GM12878 (cell line): ENCODE results near the gene AK8. TPM values are rescaled to one million over a fixed set of nuclear protein-coding genes. Genes with fewer than 3 reads are reported as not detected.

Experiments used
- ATAC-seq: fragments of 200-7000 bp; cut with Tn5 transposase; 3 replicates; pipeline ENCODE4 v1.9.1; 2020; ENCODE audit warnings: mild to moderate bottlenecking, moderate library complexity
- BruUV-seq: library from RNA; stranded (reverse); fragments of 400-500 nt; replicated peaks from 2 replicates; lab custom pipeline; 2021; lab: Mats Ljungman, UMichigan
- CTCF ChIA-PET: fragments of 300-600 bp; sonication (Branson Sonifier 250); formaldehyde crosslinking; extraction: SDS; loops from one replicate; lab custom pipeline; 2021; ENCODE audit warnings: inconsistent platforms; lab: Yijun Ruan, JAX
- POLR2A ChIA-PET: fragments of 350-600 bp; formaldehyde crosslinking; extraction: SDS; loops from one replicate; lab custom pipeline; 2021; ENCODE audit warnings: inconsistent platforms; lab: Charles Lee
- RAD21 ChIA-PET: fragments of 300-600 bp; sonication (Branson Sonifier 250); formaldehyde crosslinking; loops from one replicate; lab custom pipeline; 2023; ENCODE audit warnings: antibody characterized with exemption; ENCODE audit not compliant: unreplicated experiment; lab: Charles Lee
- SMC1A ChIA-PET: fragments of 300-600 bp; sonication (Branson Sonifier 250); formaldehyde crosslinking; loops from one replicate; lab custom pipeline; 2023; ENCODE audit not compliant: unreplicated experiment, uncharacterized antibody; lab: Charles Lee
- DNase-seq: peaks from one replicate; pipeline ENCODE4 v3.0.0-alpha.2; 2011; ENCODE audit warnings: low read depth, low spot score
- FAIRE-seq: peaks from 3 replicates; lab custom pipeline; 2011; peaks lifted over from hg19 to GRCh38; lab: Jason Lieb, UNC
- H2AFZ ChIP-seq: 2 replicates; pipeline ENCODE4 v1.6.0; 2011; ENCODE audit warnings: low read depth, low read length, control low read depth; ENCODE audit not compliant: control insufficient read depth
- H3K27ac ChIP-seq: 2 replicates; pipeline ENCODE4 v1.5.1; 2011; ENCODE audit warnings: control low read depth; ENCODE audit not compliant: control insufficient read depth, insufficient read depth
- H3K27me3 ChIP-seq, 2 experiments: replicated peaks in 1 of 2; 2 replicates each; pipeline versions ENCODE4 v1.6.0 to v1.6.1; 2011; ENCODE audit warnings: low read length in 1 of 2; ENCODE audit not compliant: control insufficient read depth in 2 of 2, insufficient read depth in 2 of 2
- H3K36me3 ChIP-seq, 2 experiments: 2 replicates each; pipeline ENCODE4 v1.5.1; 2011; ENCODE audit warnings: low read length in 1 of 2; ENCODE audit not compliant: control insufficient read depth in 2 of 2, insufficient read depth in 2 of 2
- H3K4me1 ChIP-seq: 2 replicates; pipeline ENCODE4 v1.6.1; 2011; ENCODE audit warnings: mild to moderate bottlenecking, low read length, moderate library complexity, mixed read lengths; ENCODE audit not compliant: control insufficient read depth, insufficient read depth
- H3K4me2 ChIP-seq: 2 replicates; pipeline ENCODE4 v1.6.0; 2011; ENCODE audit warnings: control low read depth; ENCODE audit not compliant: control insufficient read depth, insufficient read depth
- H3K4me3 ChIP-seq: fragments of 200-600 bp; sonication (generic); 2 replicates; pipeline ENCODE4 v1.5.1; 2016
- H3K79me2 ChIP-seq: 2 replicates; pipeline ENCODE4 v1.6.0; 2011; ENCODE audit warnings: low read length; ENCODE audit not compliant: control insufficient read depth, insufficient read depth
- H3K9ac ChIP-seq: 2 replicates; pipeline ENCODE4 v1.8.0; 2011; ENCODE audit warnings: low read length, control low read depth, mixed read lengths; ENCODE audit not compliant: control insufficient read depth, insufficient read depth
- H3K9me3 ChIP-seq: replicated peaks from 3 replicates; pipeline ENCODE4 v1.5.1; 2011; ENCODE audit warnings: mild to moderate bottlenecking, low read length; ENCODE audit not compliant: control insufficient read depth, insufficient read depth
- H4K20me1 ChIP-seq: 2 replicates; pipeline ENCODE4 v1.6.0; 2011; ENCODE audit not compliant: control insufficient read depth, insufficient read depth
- BRCA1 ChIP-seq: IDR thresholded peaks from 2 replicates; pipeline ENCODE4 v1.6.1; 2011; ENCODE audit warnings: low read depth, low read length, improper control_type of control experiment
- CEBPZ ChIP-seq: fragments of 150-350 bp; IDR thresholded peaks from 2 replicates; pipeline ENCODE4 v1.6.1; 2016; ENCODE audit warnings: low read depth, low read length
- CREB1 ChIP-seq: IDR thresholded peaks from 2 replicates; pipeline ENCODE4 v1.6.1; 2012; ENCODE audit warnings: low read depth, mild to moderate bottlenecking, inconsistent platforms
- ESRRA ChIP-seq: IDR thresholded peaks from 2 replicates; pipeline ENCODE4 v1.6.1; 2012; ENCODE audit warnings: mild to moderate bottlenecking, low read length, improper control_type of control experiment
- IRF4 ChIP-seq: IDR thresholded peaks from 2 replicates; pipeline ENCODE4 v1.6.1; 2011; ENCODE audit warnings: low read depth, low read length
- KLF5 ChIP-seq: fragments of 450-650 bp; IDR thresholded peaks from 2 replicates; pipeline ENCODE4 v1.6.1; 2014; ENCODE audit warnings: mild to moderate bottlenecking; ENCODE audit not compliant: partially characterized antibody
- NFXL1 ChIP-seq: fragments of 450-650 bp; IDR thresholded peaks from 2 replicates; pipeline ENCODE4 v1.6.1; 2017; ENCODE audit warnings: antibody characterized with exemption, mild to moderate bottlenecking, borderline replicate concordance
- NRF1 ChIP-seq: conservative IDR thresholded peaks from 2 replicates; pipeline ENCODE4 v1.6.1; 2011; ENCODE audit warnings: mild to moderate bottlenecking, low read depth, low read length, improper control_type of control experiment
- POLR2AphosphoS5 ChIP-seq: IDR thresholded peaks from 2 replicates; pipeline ENCODE4 v1.6.1; 2011; ENCODE audit warnings: mild to moderate bottlenecking, low read length, inconsistent platforms
- RB1 ChIP-seq: fragments of 450-650 bp; formaldehyde crosslinking; IDR thresholded peaks from 2 replicates; pipeline ENCODE4 v1.6.1; 2017; ENCODE audit warnings: mild to moderate bottlenecking, borderline replicate concordance
- RFX5 ChIP-seq: IDR thresholded peaks from 2 replicates; pipeline ENCODE4 v1.6.1; 2011; ENCODE audit warnings: low read depth, low read length, improper control_type of control experiment
- SIN3A ChIP-seq: IDR thresholded peaks from 2 replicates; pipeline ENCODE4 v1.6.1; 2012; ENCODE audit warnings: low read depth, low read length, improper control_type of control experiment
- SREBF1 ChIP-seq: IDR thresholded peaks from 2 replicates; pipeline ENCODE4 v1.6.1; 2012; ENCODE audit warnings: mild to moderate bottlenecking, low read length
- SREBF2 ChIP-seq: IDR thresholded peaks from 2 replicates; pipeline ENCODE4 v1.6.1; 2012; ENCODE audit warnings: mild to moderate bottlenecking, low read length
- USF2 ChIP-seq: IDR thresholded peaks from 2 replicates; pipeline ENCODE4 v1.6.1; 2011; ENCODE audit warnings: low read depth, low read length, improper control_type of control experiment, borderline replicate concordance
- ZNF207 ChIP-seq: fragments of 450-650 bp; IDR thresholded peaks from 2 replicates; pipeline ENCODE4 v1.6.1; 2014; ENCODE audit warnings: antibody characterized with exemption, mild to moderate bottlenecking, borderline replicate concordance
- ZZZ3 ChIP-seq: IDR thresholded peaks from 2 replicates; pipeline ENCODE4 v1.6.1; 2011; ENCODE audit warnings: low read depth; ENCODE audit not compliant: control insufficient read depth, insufficient read length
- WGBS: methylation state at CpG from one replicate; pipeline ENCODE4 v1.1.6; 2016; ENCODE audit warnings: low lambda C conversion rate; ENCODE audit not compliant: insufficient replicate concordance, insufficient coverage; ENCODE audit errors: missing lambda C conversion rate; 5-methylcytosine and 5-hydroxymethylcytosine counted together
- in situ Hi-C: fragments of 300-500 bp; cut with MboI; formaldehyde crosslinking; loops from 9 replicates; pipeline ENCODE4 v1.14.3; 2018; ENCODE audit warnings: mixed read lengths
- intact Hi-C: fragments of 100-400 bp; cut with micrococcal nuclease; formaldehyde crosslinking; loops from one replicate; pipeline ENCODE4 v1.14.2; 2022; ENCODE audit not compliant: unreplicated experiment
- polyA plus RNA-seq, 11 experiments: library from polyadenylated mRNA; depleted of rRNA in 4 of 11; unstranded in 6 of 11; stranded (reverse) in 5 of 11; fragments of >200 nt; fragmentation: Nextera tagmentation in 4 of 11; fragmentation: Illumina TruSeq in 1 of 11; extraction: Ambion mirVana in 4 of 11; extraction: Trizol in 1 of 11; gene quantifications; 1 replicate in 1 of 11; 2 replicates in 10 of 11; pipeline versions ENCODE4 v1.2.1 to v1.2.3, GENCODE V29; 2011 to 2016; ENCODE audit warnings: inconsistent platforms in 2 of 11, missing spikeins in 2 of 11, low read depth in 1 of 11
- total RNA-seq, 4 experiments: library from RNA; depleted of rRNA in 3 of 4; stranded (reverse); fragments of >200 nt in 3 of 4; fragmentation: Illumina TruSeq in 1 of 4; extraction: Trizol in 1 of 4; gene quantifications; 2 replicates each; pipeline versions ENCODE4 v1.2.1 to v1.2.3, GENCODE V29; 2013 to 2021

The AK8 gene
- total and polyA plus RNA-seq, 10 of the 15 experiments (the other 5 are each of a cell fraction or from before 2014, with no cell fraction given): 0.03 to 0.12 (median 0.06) TPM; not detected in 5

- Histone ChIP-seq H3K27ac (no peak overlapping the region), H3K79me2 (no peaks in the 10 kb centered on the region), H4K20me1 (no peaks in the 10 kb centered on the region), H3K4me2 (no peak overlapping the region), H2AFZ (no peak overlapping the region), H3K9ac (no peak overlapping the region), H3K9me3 (peaks cover 6% of the 10 kb centered on the region; the same call in 2 of the 3 replicates), H3K27me3 (no peaks in the 10 kb centered on the region), H3K4me1 (no peaks in the 10 kb centered on the region; the same call in 1 of the 2 replicates), H3K4me3 (no peak overlapping the region), H3K36me3 (no peaks in the 10 kb centered on the region)
- RAD21 ChIA-PET: no interaction called here
- intact Hi-C loops (no loop called here), in situ Hi-C loops (no loop called here)
- no peak for FAIRE-seq
- TF ChIP-seq KLF5 (no peak), ZZZ3 (no peak), RB1 (no peak), RFX5 (no peak), IRF4 (no peak), SREBF2 (no peak), BRCA1 (no peak), SIN3A (no peak), ESRRA (no peak)
- CTCF ChIA-PET: no interaction called here
- POLR2A ChIA-PET: no interaction called here
- DNase-seq: no peak
- BruUV-seq: no TSS peak
- 30% methylated on average over 4 of the region's 4 CpGs for WGBS
- no peak for ATAC-seq
- SMC1A ChIA-PET: no interaction called here
Measured at GRCh38 chr9:132775720-132776119, 102.4 kb downstream of the AK8 start.

- intact Hi-C loops (no loop called here), in situ Hi-C loops (no loop called here)
- ChIA-PET SMC1A (no interaction called here), POLR2A (no interaction called here), CTCF (interaction anchor here (0.6 to 0.9 kb wide), 3 partner anchors 9 to 669 kb away, joined by 3 read pairs; no protein-coding TSS in a partner anchor), RAD21 (no interaction called here)
- Histone ChIP-seq H3K9ac (no peak overlapping the region), H3K4me2 (no peak overlapping the region), H3K4me3 (no peak overlapping the region), H3K27me3 (no peaks in the 10 kb centered on the region), H3K27ac (no peak overlapping the region), H3K9me3 (peaks cover 6% of the 10 kb centered on the region; the same call in 2 of the 3 replicates), H3K36me3 (no peaks in the 10 kb centered on the region), H3K4me1 (peaks cover 3% of the 10 kb centered on the region), H2AFZ (no peak overlapping the region), H4K20me1 (no peaks in the 10 kb centered on the region), H3K79me2 (no peaks in the 10 kb centered on the region)
- no peak for FAIRE-seq
- ATAC-seq: no peak
- no peak for DNase-seq
- no TSS peak for BruUV-seq
- WGBS: 100% methylated on average over 1 of the region's 1 CpG
- TF ChIP-seq SREBF1 (no peak), CREB1 (no peak), NFXL1 (no peak), USF2 (no peak), POLR2AphosphoS5 (no peak), ZNF207 (no peak), CEBPZ (no peak), NRF1 (no peak)
Measured at GRCh38 chr9:132774886-132775285, 103.2 kb downstream of the AK8 start.
